Gastrocnemius medialis (tissue), 4 donors: Measurements from ENCODE around the gene C2orf92.

Source experiments
- CTCF ChIP-seq, 5 experiments: fragments of 450-650 bp in 3 of 5; fragments of 200-600 bp in 2 of 5; sonication (generic) in 2 of 5; IDR thresholded peaks in 4 of 5; conservative IDR thresholded peaks in 1 of 5; 1 replicate in 4 of 5; 2 replicates in 1 of 5; pipeline ENCODE4 v1.5.1; 2016 to 2019; ENCODE audit warnings: antibody characterized with exemption in 5 of 5, mild to moderate bottlenecking in 3 of 5, moderate library complexity in 3 of 5
- POLR2A ChIP-seq, 2 donors: fragments of 450-650 bp; IDR thresholded peaks; one replicate each; pipeline ENCODE4 v1.6.1; 2017; ENCODE audit warnings: antibody characterized with exemption in 2 of 2, mild to moderate bottlenecking in 2 of 2, moderate library complexity in 2 of 2

- TF ChIP-seq CTCF (IDR thresholded peaks at IDR 0.05 in 4 of 5, conservative IDR thresholded peaks at IDR 0.05 in 1 of 5) (no peak), POLR2A (IDR thresholded peaks at IDR 0.05) (no peak)
Measured at GRCh38 chr2:97703741-97704140, 34.2 kb downstream of the C2orf92 start.
